Fibroblast of lung (primary cell): ENCODE measurements around the gene BIRC3.

ENCODE experiments used
- EZH2 ChIP-seq: IDR thresholded peaks from 2 replicates; pipeline ENCODE4 v1.5.1; 2012; ENCODE audit warnings: low read length, control low read depth, mild to moderate bottlenecking; ENCODE audit errors: missing control alignments
- TF ChIP-seq, protein P1 (sequence below), 2 donors: IDR thresholded peaks in 1 of 2; conservative IDR thresholded peaks in 1 of 2; 1 replicate in 1 of 2; 2 replicates in 1 of 2; pipeline ENCODE4 v1.5.1; 2011 to 2012; ENCODE audit warnings: low read length in 2 of 2, control low read depth in 1 of 2, inconsistent platforms in 1 of 2, low read depth in 1 of 2, mild to moderate bottlenecking in 1 of 2

DNA sequence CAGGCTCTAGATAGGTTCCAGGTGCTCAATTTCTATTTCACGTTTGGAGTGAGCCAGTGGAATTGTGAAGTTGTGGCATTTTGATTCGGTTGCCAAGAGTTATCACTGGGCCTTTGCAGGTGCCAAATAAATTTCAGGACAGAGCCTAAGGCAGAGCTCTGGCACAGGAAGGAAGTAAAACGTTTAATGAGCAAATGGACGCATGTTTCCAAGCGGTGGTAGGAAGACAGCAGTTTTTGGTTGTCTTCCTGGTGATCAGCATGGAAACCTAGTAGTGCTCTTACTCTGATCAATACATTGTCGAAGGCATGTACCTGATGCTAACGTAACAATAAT is 452 bp downstream of the BIRC3 start:
- no peak for TF ChIP-seq EZH2
- TF ChIP-seq, protein P1, sequence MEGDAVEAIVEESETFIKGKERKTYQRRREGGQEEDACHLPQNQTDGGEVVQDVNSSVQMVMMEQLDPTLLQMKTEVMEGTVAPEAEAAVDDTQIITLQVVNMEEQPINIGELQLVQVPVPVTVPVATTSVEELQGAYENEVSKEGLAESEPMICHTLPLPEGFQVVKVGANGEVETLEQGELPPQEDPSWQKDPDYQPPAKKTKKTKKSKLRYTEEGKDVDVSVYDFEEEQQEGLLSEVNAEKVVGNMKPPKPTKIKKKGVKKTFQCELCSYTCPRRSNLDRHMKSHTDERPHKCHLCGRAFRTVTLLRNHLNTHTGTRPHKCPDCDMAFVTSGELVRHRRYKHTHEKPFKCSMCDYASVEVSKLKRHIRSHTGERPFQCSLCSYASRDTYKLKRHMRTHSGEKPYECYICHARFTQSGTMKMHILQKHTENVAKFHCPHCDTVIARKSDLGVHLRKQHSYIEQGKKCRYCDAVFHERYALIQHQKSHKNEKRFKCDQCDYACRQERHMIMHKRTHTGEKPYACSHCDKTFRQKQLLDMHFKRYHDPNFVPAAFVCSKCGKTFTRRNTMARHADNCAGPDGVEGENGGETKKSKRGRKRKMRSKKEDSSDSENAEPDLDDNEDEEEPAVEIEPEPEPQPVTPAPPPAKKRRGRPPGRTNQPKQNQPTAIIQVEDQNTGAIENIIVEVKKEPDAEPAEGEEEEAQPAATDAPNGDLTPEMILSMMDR (conservative IDR thresholded peaks at IDR 0.05 in 1 of 2, IDR thresholded peaks at IDR 0.05 in 1 of 2; ENCODE audit: low read depth in 1 of 2, low read length in 2 of 2): no peak
